ENCODE data around the gene PNPO. TPM values are rescaled to one million over a fixed set of nuclear protein-coding genes. Genes with fewer than 3 reads are reported as not detected.

The PNPO gene
- total and polyA plus RNA-seq, 2 of the 13 experiments (the other 11 are each of a cell fraction or from before 2014, with no cell fraction given), result 47.9 to 63.3 TPM

DNA sequence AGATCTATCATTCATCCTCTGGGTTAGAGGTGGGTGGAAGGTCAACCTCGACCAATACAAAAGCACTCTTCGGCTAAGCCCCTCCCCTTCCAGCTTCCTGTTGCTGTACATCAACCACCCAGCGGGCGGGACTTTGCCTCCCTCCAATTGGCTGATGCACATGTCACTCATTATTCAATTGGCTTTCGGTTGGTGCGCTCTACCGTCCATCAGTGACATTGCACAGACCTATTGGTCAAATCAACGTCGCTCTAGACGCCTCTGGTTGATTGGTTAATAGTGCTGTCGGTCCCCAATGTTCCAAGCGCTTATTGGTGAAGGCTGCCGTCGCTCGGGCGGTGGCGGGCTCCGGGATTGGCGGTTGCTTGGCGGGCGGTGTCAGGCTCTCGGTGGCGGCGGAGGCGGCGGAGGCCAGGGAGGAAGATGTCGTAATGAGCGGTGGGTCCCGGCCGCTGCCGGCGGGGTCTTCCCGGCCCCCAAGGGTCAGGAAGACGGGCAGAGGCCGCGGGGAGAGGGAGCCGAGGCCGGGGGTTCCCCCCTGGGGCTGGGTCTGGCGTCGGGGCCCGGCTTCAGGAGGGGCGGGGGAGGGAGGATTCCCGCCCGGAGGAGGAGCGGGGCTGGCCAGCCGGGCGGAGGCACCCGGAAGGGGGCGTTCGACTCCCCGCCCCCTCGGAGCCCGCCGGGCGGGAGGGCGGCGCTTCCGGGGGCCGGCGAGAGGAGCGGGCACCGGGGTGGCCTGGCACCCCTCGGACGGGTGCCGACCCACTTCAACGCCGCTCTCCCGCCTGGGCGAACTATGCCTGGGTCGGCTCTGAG is 45.3 kb upstream of the PNPO start, which contains the start of gene SP2 (continued):
- TF ChIP-seq NCOA2 (CRISPR knock-in tag; IDR thresholded peaks at IDR 0.05) (no peak; the same call in 1 of the 2 replicates), ZNF253 (CRISPR knock-in tag; IDR thresholded peaks at IDR 0.05; ENCODE audit: borderline replicate concordance) (peak; percentile 84; the same call in 1 of the 2 replicates), MIER3 (CRISPR knock-in tag; IDR thresholded peaks at IDR 0.05; ENCODE audit: borderline replicate concordance) (peak; percentile 20; the same call in 1 of the 2 replicates), ARHGAP35 (CRISPR knock-in tag; IDR thresholded peaks at IDR 0.05; ENCODE audit: borderline replicate concordance) (peak; percentile 32; the same call in 1 of the 2 replicates), ZBED4 (CRISPR knock-in tag; IDR thresholded peaks at IDR 0.05; ENCODE audit: borderline replicate concordance) (peak; percentile 80; the same call in 1 of the 2 replicates), KLF13 (CRISPR knock-in tag; IDR thresholded peaks at IDR 0.05) (no peak), ZFP1 (CRISPR knock-in tag; IDR thresholded peaks at IDR 0.05) (0 out of 2 replicates have a peak, but pooled peaks have one; percentile 18), ZFP90 (CRISPR knock-in tag; IDR thresholded peaks at IDR 0.05; ENCODE audit: borderline replicate concordance) (no peak), ZFP37 (CRISPR knock-in tag; IDR thresholded peaks at IDR 0.05; ENCODE audit: borderline replicate concordance) (no peak), ZMAT3 (CRISPR knock-in tag; conservative IDR thresholded peaks at IDR 0.05) (0 out of 2 replicates have a peak, but pooled peaks have one; percentile 25), SALL1 (CRISPR knock-in tag; IDR thresholded peaks at IDR 0.05) (peak; percentile 56), JUNB (CRISPR knock-in tag; IDR thresholded peaks at IDR 0.05; ENCODE audit: borderline replicate concordance) (no peak), ZBTB3 (CRISPR knock-in tag; IDR thresholded peaks at IDR 0.05; ENCODE audit: borderline replicate concordance, low read depth) (no peak), CBFB (CRISPR knock-in tag; IDR thresholded peaks at IDR 0.05) (0 out of 2 replicates have a peak, but pooled peaks have one; percentile 5)
- TF ChIP-seq, protein P1, sequence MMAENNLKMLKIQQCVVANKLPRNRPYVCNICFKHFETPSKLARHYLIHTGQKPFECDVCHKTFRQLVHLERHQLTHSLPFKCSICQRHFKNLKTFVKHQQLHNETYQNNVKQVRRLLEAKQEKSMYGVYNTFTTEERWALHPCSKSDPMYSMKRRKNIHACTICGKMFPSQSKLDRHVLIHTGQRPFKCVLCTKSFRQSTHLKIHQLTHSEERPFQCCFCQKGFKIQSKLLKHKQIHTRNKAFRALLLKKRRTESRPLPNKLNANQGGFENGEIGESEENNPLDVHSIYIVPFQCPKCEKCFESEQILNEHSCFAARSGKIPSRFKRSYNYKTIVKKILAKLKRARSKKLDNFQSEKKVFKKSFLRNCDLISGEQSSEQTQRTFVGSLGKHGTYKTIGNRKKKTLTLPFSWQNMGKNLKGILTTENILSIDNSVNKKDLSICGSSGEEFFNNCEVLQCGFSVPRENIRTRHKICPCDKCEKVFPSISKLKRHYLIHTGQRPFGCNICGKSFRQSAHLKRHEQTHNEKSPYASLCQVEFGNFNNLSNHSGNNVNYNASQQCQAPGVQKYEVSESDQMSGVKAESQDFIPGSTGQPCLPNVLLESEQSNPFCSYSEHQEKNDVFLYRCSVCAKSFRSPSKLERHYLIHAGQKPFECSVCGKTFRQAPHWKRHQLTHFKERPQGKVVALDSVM (CRISPR knock-in tag; IDR thresholded peaks at IDR 0.05), result peak; percentile 61; the same call in 1 of the 2 replicates
- TF ChIP-seq, protein P2, sequence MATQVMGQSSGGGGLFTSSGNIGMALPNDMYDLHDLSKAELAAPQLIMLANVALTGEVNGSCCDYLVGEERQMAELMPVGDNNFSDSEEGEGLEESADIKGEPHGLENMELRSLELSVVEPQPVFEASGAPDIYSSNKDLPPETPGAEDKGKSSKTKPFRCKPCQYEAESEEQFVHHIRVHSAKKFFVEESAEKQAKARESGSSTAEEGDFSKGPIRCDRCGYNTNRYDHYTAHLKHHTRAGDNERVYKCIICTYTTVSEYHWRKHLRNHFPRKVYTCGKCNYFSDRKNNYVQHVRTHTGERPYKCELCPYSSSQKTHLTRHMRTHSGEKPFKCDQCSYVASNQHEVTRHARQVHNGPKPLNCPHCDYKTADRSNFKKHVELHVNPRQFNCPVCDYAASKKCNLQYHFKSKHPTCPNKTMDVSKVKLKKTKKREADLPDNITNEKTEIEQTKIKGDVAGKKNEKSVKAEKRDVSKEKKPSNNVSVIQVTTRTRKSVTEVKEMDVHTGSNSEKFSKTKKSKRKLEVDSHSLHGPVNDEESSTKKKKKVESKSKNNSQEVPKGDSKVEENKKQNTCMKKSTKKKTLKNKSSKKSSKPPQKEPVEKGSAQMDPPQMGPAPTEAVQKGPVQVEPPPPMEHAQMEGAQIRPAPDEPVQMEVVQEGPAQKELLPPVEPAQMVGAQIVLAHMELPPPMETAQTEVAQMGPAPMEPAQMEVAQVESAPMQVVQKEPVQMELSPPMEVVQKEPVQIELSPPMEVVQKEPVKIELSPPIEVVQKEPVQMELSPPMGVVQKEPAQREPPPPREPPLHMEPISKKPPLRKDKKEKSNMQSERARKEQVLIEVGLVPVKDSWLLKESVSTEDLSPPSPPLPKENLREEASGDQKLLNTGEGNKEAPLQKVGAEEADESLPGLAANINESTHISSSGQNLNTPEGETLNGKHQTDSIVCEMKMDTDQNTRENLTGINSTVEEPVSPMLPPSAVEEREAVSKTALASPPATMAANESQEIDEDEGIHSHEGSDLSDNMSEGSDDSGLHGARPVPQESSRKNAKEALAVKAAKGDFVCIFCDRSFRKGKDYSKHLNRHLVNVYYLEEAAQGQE (IDR thresholded peaks at IDR 0.05; ENCODE audit: borderline replicate concordance in 1 of 2, low read depth in 1 of 2, low read length in 2 of 2), result no peak
- TF ChIP-seq, protein P3, sequence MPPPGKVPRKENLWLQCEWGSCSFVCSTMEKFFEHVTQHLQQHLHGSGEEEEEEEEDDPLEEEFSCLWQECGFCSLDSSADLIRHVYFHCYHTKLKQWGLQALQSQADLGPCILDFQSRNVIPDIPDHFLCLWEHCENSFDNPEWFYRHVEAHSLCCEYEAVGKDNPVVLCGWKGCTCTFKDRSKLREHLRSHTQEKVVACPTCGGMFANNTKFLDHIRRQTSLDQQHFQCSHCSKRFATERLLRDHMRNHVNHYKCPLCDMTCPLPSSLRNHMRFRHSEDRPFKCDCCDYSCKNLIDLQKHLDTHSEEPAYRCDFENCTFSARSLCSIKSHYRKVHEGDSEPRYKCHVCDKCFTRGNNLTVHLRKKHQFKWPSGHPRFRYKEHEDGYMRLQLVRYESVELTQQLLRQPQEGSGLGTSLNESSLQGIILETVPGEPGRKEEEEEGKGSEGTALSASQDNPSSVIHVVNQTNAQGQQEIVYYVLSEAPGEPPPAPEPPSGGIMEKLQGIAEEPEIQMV (CRISPR knock-in tag; IDR thresholded peaks at IDR 0.05; ENCODE audit: low read depth), result no peak
